ENCODE measurements around the gene LPAR5. TPM values are rescaled to one million over a fixed set of nuclear protein-coding genes. Genes with fewer than 3 reads are reported as not detected.
A peak's percentile ranks its signal among the peaks of the same experiment; 100 is the strongest.

LPAR5 gene
- total and polyA plus RNA-seq, 2 experiments from 2014 or later: 0.60 to 2.0 TPM

DNA sequence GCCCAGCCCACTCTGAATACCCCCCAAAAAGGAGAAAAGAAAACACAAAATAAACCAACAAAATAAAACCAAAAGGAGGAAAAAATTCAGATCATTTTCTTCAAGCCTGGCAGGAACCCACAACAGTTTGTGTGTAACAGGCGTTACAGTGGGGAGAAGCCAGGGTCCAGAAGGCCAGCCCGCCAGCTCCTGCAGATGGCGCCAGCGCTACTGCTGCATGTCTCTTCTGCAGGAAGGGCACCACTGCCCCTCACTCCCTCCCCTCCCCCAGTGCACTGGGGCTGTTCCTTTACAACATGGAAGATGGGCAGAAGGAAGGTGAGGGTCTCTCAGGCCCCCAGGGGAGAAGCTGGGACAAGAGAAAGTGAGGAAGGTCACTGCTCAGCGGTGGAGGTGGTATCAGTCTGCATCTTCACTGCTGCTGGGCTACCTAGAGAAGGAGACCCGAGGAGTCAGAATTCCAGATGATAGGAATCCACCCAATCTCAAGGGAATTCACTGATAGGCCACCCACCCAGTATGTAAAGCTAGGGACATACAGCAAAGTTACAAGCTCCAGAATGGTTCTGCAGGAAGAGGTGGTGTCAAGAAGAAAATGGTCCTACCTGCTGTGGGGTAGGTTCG lies 65.4 kb downstream of the LPAR5 start:
- H3K9me2 ChIP-seq (replicated peaks; ENCODE audit: insufficient read depth): no peaks in the 10 kb centered on the region
- H3K36me3 ChIP-seq (replicated peaks; ENCODE audit: insufficient read depth, low read depth): no peaks in the 10 kb centered on the region
- TF ChIP-seq, protein P1, sequence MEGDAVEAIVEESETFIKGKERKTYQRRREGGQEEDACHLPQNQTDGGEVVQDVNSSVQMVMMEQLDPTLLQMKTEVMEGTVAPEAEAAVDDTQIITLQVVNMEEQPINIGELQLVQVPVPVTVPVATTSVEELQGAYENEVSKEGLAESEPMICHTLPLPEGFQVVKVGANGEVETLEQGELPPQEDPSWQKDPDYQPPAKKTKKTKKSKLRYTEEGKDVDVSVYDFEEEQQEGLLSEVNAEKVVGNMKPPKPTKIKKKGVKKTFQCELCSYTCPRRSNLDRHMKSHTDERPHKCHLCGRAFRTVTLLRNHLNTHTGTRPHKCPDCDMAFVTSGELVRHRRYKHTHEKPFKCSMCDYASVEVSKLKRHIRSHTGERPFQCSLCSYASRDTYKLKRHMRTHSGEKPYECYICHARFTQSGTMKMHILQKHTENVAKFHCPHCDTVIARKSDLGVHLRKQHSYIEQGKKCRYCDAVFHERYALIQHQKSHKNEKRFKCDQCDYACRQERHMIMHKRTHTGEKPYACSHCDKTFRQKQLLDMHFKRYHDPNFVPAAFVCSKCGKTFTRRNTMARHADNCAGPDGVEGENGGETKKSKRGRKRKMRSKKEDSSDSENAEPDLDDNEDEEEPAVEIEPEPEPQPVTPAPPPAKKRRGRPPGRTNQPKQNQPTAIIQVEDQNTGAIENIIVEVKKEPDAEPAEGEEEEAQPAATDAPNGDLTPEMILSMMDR (IDR thresholded peaks at IDR 0.05; ENCODE audit: poor library complexity): peak; percentile 52
- TF ChIP-seq EZH2phosphoT487 (IDR thresholded peaks at IDR 0.05; ENCODE audit: low read depth, severe bottlenecking, unreplicated experiment): no peak
- no peak overlapping the region for H2AFZ ChIP-seq
- H3K27ac ChIP-seq: no peak overlapping the region
- H3K9me3 ChIP-seq (ENCODE audit: low read depth): no peaks in the 10 kb centered on the region
- H3K4me3 ChIP-seq: no peak overlapping the region
- peak; percentile 75 for DNase-seq (ENCODE audit: low spot score)
- peaks cover 13% of the 10 kb centered on the region for H3K4me1 ChIP-seq (ENCODE audit: insufficient read depth)
- 85% methylated on average over 7 of the region's 7 CpGs for WGBS (ENCODE audit: low lambda C conversion rate, missing lambda C conversion rate)
- H3K4me2 ChIP-seq: no peak overlapping the region
- H4K20me1 ChIP-seq (ENCODE audit: insufficient read depth, poor library complexity, severe bottlenecking): no peaks in the 10 kb centered on the region
- H3K79me2 ChIP-seq: peaks cover 22% of the 10 kb centered on the region
- H3K27me3 ChIP-seq: no peaks in the 10 kb centered on the region

GRCh38 chr12:6569786-6570185 lies 66.0 kb downstream of the LPAR5 start:
- H4K20me1 ChIP-seq (ENCODE audit: insufficient read depth, poor library complexity, severe bottlenecking): no peaks in the 10 kb centered on the region
- H3K9me2 ChIP-seq (replicated peaks; ENCODE audit: insufficient read depth): no peaks in the 10 kb centered on the region
- no peak overlapping the region for H3K4me3 ChIP-seq
- H3K9me3 ChIP-seq (ENCODE audit: low read depth): no peaks in the 10 kb centered on the region
- H3K27ac ChIP-seq: no peak overlapping the region
- H3K27me3 ChIP-seq: no peaks in the 10 kb centered on the region
- H3K36me3 ChIP-seq (replicated peaks; ENCODE audit: insufficient read depth, low read depth): no peaks in the 10 kb centered on the region
- H3K79me2 ChIP-seq: peaks cover 22% of the 10 kb centered on the region
- no peak overlapping the region for H3K4me2 ChIP-seq
- peaks cover 13% of the 10 kb centered on the region for H3K4me1 ChIP-seq (ENCODE audit: insufficient read depth)
- 85% methylated on average over 7 of the region's 7 CpGs for WGBS (ENCODE audit: low lambda C conversion rate, missing lambda C conversion rate)
- DNase-seq (ENCODE audit: low spot score): no peak
- no peak overlapping the region for H2AFZ ChIP-seq
- TF ChIP-seq, protein P1 (IDR thresholded peaks at IDR 0.05; ENCODE audit: poor library complexity): no peak

DNA sequence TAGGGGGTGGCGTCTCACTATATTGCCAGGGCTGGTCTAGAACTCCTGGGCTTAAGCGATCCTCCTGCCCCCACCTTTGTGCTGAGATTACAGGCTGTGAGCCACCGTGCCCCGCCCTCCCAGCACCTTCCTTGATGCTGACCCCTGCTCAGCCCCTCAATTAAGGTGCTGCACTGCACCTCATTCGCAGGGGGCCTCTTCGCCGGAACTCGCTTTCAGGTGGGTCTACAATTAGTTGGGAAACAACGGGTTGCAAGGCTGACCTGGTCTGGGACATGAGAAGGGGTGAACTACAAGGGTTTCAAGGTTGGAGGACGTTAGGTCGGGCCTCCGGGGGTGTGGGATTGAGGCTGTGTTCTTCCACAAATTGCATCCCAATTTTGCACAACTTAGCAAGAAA lies 66.4 kb downstream of the LPAR5 start:
- Histone ChIP-seq H3K79me2 (peaks cover 22% of the 10 kb centered on the region), H3K9me2 (replicated peaks; ENCODE audit: insufficient read depth) (no peaks in the 10 kb centered on the region), H3K27ac (peak overlapping the region; percentile 89), H3K27me3 (no peaks in the 10 kb centered on the region), H3K9me3 (ENCODE audit: low read depth) (no peaks in the 10 kb centered on the region), H3K4me2 (no peak overlapping the region), H3K4me1 (ENCODE audit: insufficient read depth) (peaks cover 13% of the 10 kb centered on the region), H3K36me3 (replicated peaks; ENCODE audit: insufficient read depth, low read depth) (no peaks in the 10 kb centered on the region), H4K20me1 (ENCODE audit: insufficient read depth, poor library complexity, severe bottlenecking) (no peaks in the 10 kb centered on the region), H3K4me3 (no peak overlapping the region), H2AFZ (no peak overlapping the region)
- 92% methylated on average over 12 of the region's 12 CpGs for WGBS (ENCODE audit: low lambda C conversion rate, missing lambda C conversion rate)
- DNase-seq (ENCODE audit: low spot score): no peak
- no peak for TF ChIP-seq EZH2phosphoT487 (IDR thresholded peaks at IDR 0.05; ENCODE audit: low read depth, severe bottlenecking, unreplicated experiment)
- TF ChIP-seq, protein P1 (IDR thresholded peaks at IDR 0.05; ENCODE audit: poor library complexity): no peak
- no peak for TF ChIP-seq EZH2 (IDR thresholded peaks at IDR 0.05; ENCODE audit: borderline replicate concordance)

Small RNA genes within 50 kb of the gene (small RNA-seq; reads per million reads assigned to genes)
- 141 reads per million, percentile 98 among the genes with 10 or more reads in this experiment for gene SCARNA11

Other genes starting within 250 kb of the LPAR5 start
- gene CD27, start 191.0 kb downstream of the LPAR5 start, total RNA-seq: not detected in 2 replicates
- 0.15 and 0.44 TPM in 2 replicates for gene CD27, start 191.0 kb downstream of the LPAR5 start, polyA plus RNA-seq
- gene TAPBPL, start 183.9 kb downstream of the LPAR5 start, total RNA-seq: 8.2 and 11.7 TPM in 2 replicates
- gene TAPBPL, start 183.9 kb downstream of the LPAR5 start, polyA plus RNA-seq: 9.7 and 10.8 TPM in 2 replicates
- gene VAMP1, start 165.3 kb downstream of the LPAR5 start, total RNA-seq: 0.88 and 5.0 TPM in 2 replicates
- gene VAMP1, start 165.3 kb downstream of the LPAR5 start, polyA plus RNA-seq: 5.9 and 8.0 TPM in 2 replicates
- gene MRPL51, start 142.7 kb downstream of the LPAR5 start, total RNA-seq: 57.4 and 81.6 TPM in 2 replicates
- gene MRPL51, start 142.7 kb downstream of the LPAR5 start, polyA plus RNA-seq: 231 and 267 TPM in 2 replicates
- gene NCAPD2, start 141.9 kb downstream of the LPAR5 start, total RNA-seq: 26.7 and 31.4 TPM in 2 replicates
- gene NCAPD2, start 141.9 kb downstream of the LPAR5 start, polyA plus RNA-seq: 13.7 and 17.4 TPM in 2 replicates
- 1,719 and 1,827 TPM in 2 replicates for gene GAPDH, start 101.4 kb downstream of the LPAR5 start, total RNA-seq
- gene GAPDH, start 101.4 kb downstream of the LPAR5 start, polyA plus RNA-seq: 2,607 and 2,708 TPM in 2 replicates
- gene IFFO1, start 79.9 kb downstream of the LPAR5 start, total RNA-seq: 5.4 and 7.5 TPM in 2 replicates
- gene IFFO1, start 79.9 kb downstream of the LPAR5 start, polyA plus RNA-seq: 11.2 and 15.2 TPM in 2 replicates
- gene NOP2, start 67.7 kb downstream of the LPAR5 start, total RNA-seq: 36.1 and 40.3 TPM in 2 replicates
- 37.8 and 38.1 TPM in 2 replicates for gene NOP2, start 67.7 kb downstream of the LPAR5 start, polyA plus RNA-seq
- gene CHD4, start 28.6 kb downstream of the LPAR5 start, total RNA-seq: 181 and 211 TPM in 2 replicates
- gene CHD4, start 28.6 kb downstream of the LPAR5 start, polyA plus RNA-seq: 74.1 and 108 TPM in 2 replicates
- gene ACRBP, start 11.5 kb upstream of the LPAR5 start, total RNA-seq: 0.20 and 0.68 TPM in 2 replicates
- 0.62 and 1.8 TPM in 2 replicates for gene ACRBP, start 11.5 kb upstream of the LPAR5 start, polyA plus RNA-seq
- gene ING4, start 27.2 kb upstream of the LPAR5 start, total RNA-seq: 35.7 and 39.7 TPM in 2 replicates
- gene ING4, start 27.2 kb upstream of the LPAR5 start, polyA plus RNA-seq: 38.9 and 42.9 TPM in 2 replicates
- 33.8 and 34.5 TPM in 2 replicates for gene ZNF384, start 53.4 kb upstream of the LPAR5 start, total RNA-seq
- gene ZNF384, start 53.4 kb upstream of the LPAR5 start, polyA plus RNA-seq: 35.8 and 41.8 TPM in 2 replicates
- 0.16 and 0.17 TPM in 2 replicates for gene PIANP, start 64.9 kb upstream of the LPAR5 start, total RNA-seq
- gene PIANP, start 64.9 kb upstream of the LPAR5 start, polyA plus RNA-seq: 0.95 and 1.0 TPM in 2 replicates
- gene COPS7A, start 88.1 kb upstream of the LPAR5 start, total RNA-seq: 46.9 and 56.7 TPM in 2 replicates
- 65.2 and 73.6 TPM in 2 replicates for gene COPS7A, start 88.1 kb upstream of the LPAR5 start, polyA plus RNA-seq
- gene MLF2, start 117.2 kb upstream of the LPAR5 start, total RNA-seq: 210 and 241 TPM in 2 replicates
- 508 and 535 TPM in 2 replicates for gene MLF2, start 117.2 kb upstream of the LPAR5 start, polyA plus RNA-seq
- gene PTMS, start 130.4 kb upstream of the LPAR5 start, total RNA-seq: 179 and 180 TPM in 2 replicates
- 282 and 315 TPM in 2 replicates for gene PTMS, start 130.4 kb upstream of the LPAR5 start, polyA plus RNA-seq
- 0.52 and 0.70 TPM in 2 replicates for gene LAG3, start 136.6 kb upstream of the LPAR5 start, total RNA-seq
- 0.91 and 1.2 TPM in 2 replicates for gene LAG3, start 136.6 kb upstream of the LPAR5 start, polyA plus RNA-seq
- gene CD4, start 153.6 kb upstream of the LPAR5 start, total RNA-seq: 2.4 and 2.7 TPM in 2 replicates
- gene CD4, start 153.6 kb upstream of the LPAR5 start, polyA plus RNA-seq: 2.7 and 6.4 TPM in 2 replicates
- 1.2 and 2.3 TPM in 2 replicates for gene GPR162, start 185.9 kb upstream of the LPAR5 start, total RNA-seq
- 2.3 and 6.2 TPM in 2 replicates for gene GPR162, start 185.9 kb upstream of the LPAR5 start, polyA plus RNA-seq
- 19.6 and 38.1 TPM in 2 replicates for gene P3H3, start 192.4 kb upstream of the LPAR5 start, total RNA-seq
- gene P3H3, start 192.4 kb upstream of the LPAR5 start, polyA plus RNA-seq: 38.6 and 47.3 TPM in 2 replicates
- gene GNB3, start 205.0 kb upstream of the LPAR5 start, total RNA-seq: 1.6 and 2.6 TPM in 2 replicates
- 10.2 and 19.1 TPM in 2 replicates for gene GNB3, start 205.0 kb upstream of the LPAR5 start, polyA plus RNA-seq
- gene CDCA3, start 215.3 kb upstream of the LPAR5 start, total RNA-seq: 7.5 and 8.5 TPM in 2 replicates
- gene CDCA3, start 215.3 kb upstream of the LPAR5 start, polyA plus RNA-seq: 18.2 and 20.6 TPM in 2 replicates
- 60.5 and 61.6 TPM in 2 replicates for gene USP5, start 216.2 kb upstream of the LPAR5 start, total RNA-seq
- 73.7 and 78.9 TPM in 2 replicates for gene USP5, start 216.2 kb upstream of the LPAR5 start, polyA plus RNA-seq
- gene TPI1, start 231.6 kb upstream of the LPAR5 start, total RNA-seq: 571 and 614 TPM in 2 replicates
- 891 and 918 TPM in 2 replicates for gene TPI1, start 231.6 kb upstream of the LPAR5 start, polyA plus RNA-seq
- 10.8 and 14.1 TPM in 2 replicates for gene SPSB2, start 237.3 kb upstream of the LPAR5 start, total RNA-seq
- 11.0 and 13.8 TPM in 2 replicates for gene SPSB2, start 237.3 kb upstream of the LPAR5 start, polyA plus RNA-seq